ENCODE results near the gene MOXD1. TPM values are rescaled to one million over a fixed set of nuclear protein-coding genes. Genes with fewer than 3 reads are reported as not detected.

The MOXD1 gene
- total and polyA plus RNA-seq, 2 of the 8 experiments (the other 6 are each of a cell fraction or from before 2014, with no cell fraction given): 1.6 to 3.5 TPM

- no peak overlapping the region for H4K5ac ChIP-seq (ENCODE audit: insufficient read length, low read depth, low read length)
- POLR2A ChIA-PET (ENCODE audit: partially characterized antibody): no interaction called here
- no peak overlapping the region for H3K4ac ChIP-seq (replicated peaks; ENCODE audit: insufficient read length, low read depth, low read length)
- no peaks in the 10 kb centered on the region for H3K23me2 ChIP-seq (ENCODE audit: low read depth, low read length)
- H3K9ac ChIP-seq (replicated peaks in 1 of 4; ENCODE audit: extremely low read depth in 1 of 4, low read depth in 3 of 4, low read length in 3 of 4): no peak overlapping the region; a peak in 1 of 7 replicates
- H3K18ac ChIP-seq (ENCODE audit: extremely low read depth, low read length): no peak overlapping the region
- H3K79me1 ChIP-seq (ENCODE audit: low read depth, low read length): no peaks in the 10 kb centered on the region
- H3K14ac ChIP-seq (ENCODE audit: insufficient read length): no peak overlapping the region
- no peak for FAIRE-seq
- no peak overlapping the region for H2AFZ ChIP-seq (ENCODE audit: low read length)
- H4K20me1 ChIP-seq (replicated peaks in 1 of 2; ENCODE audit: control insufficient read depth in 1 of 2, insufficient read depth in 2 of 2, low read length in 2 of 2): no peaks in the 10 kb centered on the region
- no peak overlapping the region for H3K4me2 ChIP-seq (ENCODE audit: insufficient read depth in 1 of 2, low read depth in 2 of 2, low read length in 2 of 2)
- H3K27me3 ChIP-seq (replicated peaks in 1 of 4; ENCODE audit: control insufficient read depth in 3 of 4, extremely low read depth in 1 of 4, insufficient read depth in 3 of 4, low read length in 3 of 4): no peaks in the 10 kb centered on the region
- no peaks in the 10 kb centered on the region for H3K36me3 ChIP-seq (ENCODE audit: control insufficient read depth in 2 of 4, insufficient read depth in 4 of 4, low read length in 3 of 4)
- no peak for TF ChIP-seq RFX5 (IDR thresholded peaks at IDR 0.05; ENCODE audit: borderline replicate concordance, low read depth, low read length)
- no peak for TF ChIP-seq SUZ12 (IDR thresholded peaks at IDR 0.05; ENCODE audit: low read length)
- TF ChIP-seq ATF3 (IDR thresholded peaks at IDR 0.05; ENCODE audit: insufficient read depth, low read depth, low read length): no peak
- no peak for TF ChIP-seq NANOG (IDR thresholded peaks at IDR 0.05; ENCODE audit: insufficient read depth, low read depth, low read length, poor library complexity, severe bottlenecking)
- no peak overlapping the region for H2BK15ac ChIP-seq (ENCODE audit: low read length)
- no peak overlapping the region for H2BK20ac ChIP-seq (ENCODE audit: low read length)
- no peak overlapping the region for H3K4me3 ChIP-seq (ENCODE audit: extremely low read depth in 1 of 4, insufficient read depth in 2 of 4, low read depth in 3 of 4, low read length in 4 of 4)
- no peak overlapping the region for H3K23ac ChIP-seq (ENCODE audit: insufficient read length)
- no peak overlapping the region for H2BK120ac ChIP-seq (replicated peaks; ENCODE audit: low read depth, low read length)
- H2BK12ac ChIP-seq (ENCODE audit: low read depth, low read length): no peak overlapping the region
- 88% methylated on average over 1 of the region's 1 CpG; no CpG with 5 or more reads in 1 of the 2 experiments for WGBS, 2 experiments (ENCODE audit: extremely low coverage in 1 of 2, insufficient coverage in 1 of 2, insufficient read length in 1 of 2, insufficient replicate concordance in 2 of 2, low coverage in 1 of 2, low lambda C conversion rate in 2 of 2, missing lambda C conversion rate in 1 of 2)
- H2AK5ac ChIP-seq (ENCODE audit: low read depth, low read length): no peak overlapping the region
- H3K9me3 ChIP-seq (ENCODE audit: insufficient read depth in 2 of 2, low read depth in 1 of 2, low read length in 1 of 2): no peaks in the 10 kb centered on the region
- no peak overlapping the region for H3K56ac ChIP-seq (replicated peaks; ENCODE audit: insufficient read length, low read depth, low read length)
- no peaks in the 10 kb centered on the region for H3K79me2 ChIP-seq (ENCODE audit: control insufficient read depth in 1 of 2, insufficient read depth in 2 of 2, low read length in 2 of 2)
- CTCF ChIA-PET (ENCODE audit: partially characterized antibody): interaction anchor here (0.7 to 11.0 kb wide), 4 partner anchors 14 to 341 kb away, joined by 3 to 68 read pairs (median 8); no protein-coding TSS in a partner anchor
- H3K27ac ChIP-seq (ENCODE audit: low read depth, low read length): no peak overlapping the region
- no peak overlapping the region for H2BK5ac ChIP-seq (ENCODE audit: low read depth, low read length)
- H4K8ac ChIP-seq (ENCODE audit: extremely low read depth, insufficient read depth, low read length): no peak overlapping the region
- H4K91ac ChIP-seq (replicated peaks; ENCODE audit: insufficient read length, low read length): no peak overlapping the region
- no peak for DNase-seq (ENCODE audit: low read depth in 1 of 2, low spot score in 2 of 2)
- peaks cover 0 to 4% (median 0%) of the 10 kb centered on the region in 4 experiments; a peak in 2 of 7 replicates for H3K4me1 ChIP-seq (replicated peaks in 1 of 4; ENCODE audit: control insufficient read depth in 3 of 4, insufficient read depth in 4 of 4, low read length in 3 of 4)
These were observed 144.8 kb downstream of the MOXD1 start for GRCh38 chr6:132256457-132256856.
